PC-3 (cell line): ENCODE results near the gene AP3B2. TPM values are rescaled to one million over a fixed set of nuclear protein-coding genes. Genes with fewer than 3 reads are reported as not detected.

Experiments
- ATAC-seq: fragments of 200-7000 bp; cut with Tn5 transposase; 2 replicates; pipeline ENCODE4 v1.9.1; 2020; ENCODE audit warnings: mild to moderate bottlenecking, moderate library complexity
- BruUV-seq: library from RNA; stranded (reverse); fragments of 400-500 nt; replicated peaks from 2 replicates; lab custom pipeline; 2021; lab: Mats Ljungman, UMichigan
- CTCF ChIA-PET: fragments of 300-600 bp; sonication (Branson Sonifier 250); formaldehyde crosslinking; loops from one replicate; lab custom pipeline; 2022; ENCODE audit warnings: antibody characterized with exemption; lab: Charles Lee
- POLR2A ChIA-PET: fragments of 300-600 bp; sonication (Branson Sonifier 250); formaldehyde crosslinking; loops from one replicate; lab custom pipeline; 2022; ENCODE audit warnings: antibody characterized with exemption; ENCODE audit not compliant: unreplicated experiment; lab: Charles Lee
- DNase-seq: peaks from one replicate; pipeline ENCODE4 v3.0.0-alpha.2; 2015
- H2AFZ ChIP-seq: fragments of 300-600 bp; sonication (generic); 2 replicates; pipeline ENCODE4 v1.6.0; 2016; ENCODE audit warnings: antibody characterized with exemption, low read length
- H3F3A ChIP-seq: fragments of 300-600 bp; sonication (generic); one replicate; pipeline ENCODE4 v1.6.0; 2017; ENCODE audit warnings: antibody characterized with exemption, low read length, control low read depth, mild to moderate bottlenecking; ENCODE audit not compliant: unreplicated experiment
- H3K27ac ChIP-seq: fragments of 300-600 bp; sonication (generic); 2 replicates; pipeline ENCODE4 v1.5.1; 2016; ENCODE audit warnings: mild to moderate bottlenecking, low read length
- H3K27me3 ChIP-seq: fragments of 300-600 bp; sonication (generic); 2 replicates; pipeline ENCODE4 v1.6.1; 2016; ENCODE audit warnings: low read length, mixed read lengths
- H3K36me3 ChIP-seq: fragments of 300-600 bp; sonication (generic); 2 replicates; pipeline ENCODE4 v1.6.1; 2016; ENCODE audit warnings: low read depth, mixed run types, low read length, mixed read lengths
- H3K4me1 ChIP-seq: fragments of 300-600 bp; sonication (generic); 2 replicates; pipeline ENCODE4 v1.5.1; 2016; ENCODE audit warnings: low read length; ENCODE audit not compliant: insufficient read depth
- H3K4me2 ChIP-seq: fragments of 300-600 bp; sonication (generic); 2 replicates; pipeline ENCODE4 v1.6.0; 2016; ENCODE audit warnings: low read length
- H3K4me3 ChIP-seq: fragments of 300-600 bp; sonication (generic); 2 replicates; pipeline ENCODE4 v1.5.1; 2016; ENCODE audit warnings: mild to moderate bottlenecking, low read length, mixed read lengths
- H3K79me2 ChIP-seq: fragments of 300-600 bp; sonication (generic); 2 replicates; pipeline ENCODE4 v1.6.1; 2017; ENCODE audit warnings: low read length, mixed read lengths
- H3K9ac ChIP-seq: fragments of 300-600 bp; sonication (generic); 2 replicates; pipeline ENCODE4 v1.6.0; 2016; ENCODE audit warnings: mild to moderate bottlenecking, low read length
- H3K9me2 ChIP-seq: fragments of 300-600 bp; sonication (generic); replicated peaks from 2 replicates; pipeline ENCODE4 v1.6.1; 2016; ENCODE audit warnings: mixed run types, low read length, mixed read lengths
- H3K9me3 ChIP-seq: fragments of 300-600 bp; sonication (generic); 2 replicates; pipeline ENCODE4 v1.6.1; 2016; ENCODE audit warnings: low read length, mixed read lengths
- H4K20me1 ChIP-seq: fragments of 300-600 bp; sonication (generic); 2 replicates; pipeline ENCODE4 v1.6.1; 2016; ENCODE audit warnings: low read length, mixed read lengths
- EZH2 ChIP-seq: fragments of 300-600 bp; sonication (generic); IDR thresholded peaks from one replicate; pipeline ENCODE4 v1.6.1; 2017; ENCODE audit warnings: antibody characterized with exemption, mild to moderate bottlenecking, low read length; ENCODE audit not compliant: unreplicated experiment
- EZH2phosphoT487 ChIP-seq: fragments of 300-600 bp; sonication (generic); IDR thresholded peaks from 2 replicates; pipeline ENCODE4 v1.6.1; 2018; ENCODE audit warnings: mild to moderate bottlenecking, antibody characterized with exemption, low read length, borderline replicate concordance
- intact Hi-C: fragments of 100-400 bp; cut with micrococcal nuclease; formaldehyde crosslinking; loops from 2 replicates; pipeline ENCODE4 v1.9.0; 2023
- total RNA-seq: library from RNA; depleted of rRNA; stranded (reverse); fragments of >200 nt; gene quantifications from 2 replicates; pipeline ENCODE4 v1.2.3, GENCODE V29; 2014
- TF ChIP-seq, protein P1 (sequence below): fragments of 300-600 bp; sonication (generic); conservative IDR thresholded peaks from 2 replicates; pipeline ENCODE4 v1.5.1; 2017; ENCODE audit warnings: antibody characterized with exemption, low read depth, mild to moderate bottlenecking, low read length

The AP3B2 gene
- total RNA-seq, 1 experiment from 2014 or later, result 0.47 TPM

DNA sequence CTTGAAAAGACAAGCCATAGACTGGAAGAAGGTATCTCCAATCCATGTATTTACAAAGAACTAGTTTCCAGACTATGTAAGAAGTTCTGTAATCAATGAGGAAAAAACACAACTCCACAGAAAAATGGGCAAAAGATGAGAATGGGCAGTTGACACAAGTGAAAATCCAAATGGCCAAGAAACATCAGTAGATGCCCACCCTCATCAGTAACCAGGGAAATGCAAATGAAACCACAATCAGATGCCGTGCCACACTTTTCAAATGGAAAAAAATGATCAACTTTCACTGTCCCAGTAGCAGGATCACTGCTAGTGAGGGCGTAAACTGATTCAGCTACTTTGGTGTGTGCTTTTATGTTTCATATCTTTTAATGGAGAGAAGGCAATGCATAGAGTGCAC lies 58.0 kb downstream of the AP3B2 start:
- DNase-seq, result no peak
- ChIA-PET POLR2A (no interaction called here), CTCF (no interaction called here)
- Histone ChIP-seq H3K36me3 (no peaks in the 10 kb centered on the region), H3K79me2 (no peaks in the 10 kb centered on the region), H3K9me2 (no peaks in the 10 kb centered on the region), H4K20me1 (no peaks in the 10 kb centered on the region), H3K27ac (no peak overlapping the region), H3K9ac (no peak overlapping the region), H3K9me3 (no peaks in the 10 kb centered on the region), H2AFZ (no peak overlapping the region), H3K4me1 (no peaks in the 10 kb centered on the region), H3K27me3 (peaks cover 23% of the 10 kb centered on the region), H3K4me2 (no peak overlapping the region), H3F3A (no peaks in the 10 kb centered on the region), H3K4me3 (no peak overlapping the region)
- no TSS peak for BruUV-seq
- intact Hi-C loops, result no loop called here
- no peak for TF ChIP-seq EZH2
- TF ChIP-seq EZH2phosphoT487, result no peak
- TF ChIP-seq, protein P1, sequence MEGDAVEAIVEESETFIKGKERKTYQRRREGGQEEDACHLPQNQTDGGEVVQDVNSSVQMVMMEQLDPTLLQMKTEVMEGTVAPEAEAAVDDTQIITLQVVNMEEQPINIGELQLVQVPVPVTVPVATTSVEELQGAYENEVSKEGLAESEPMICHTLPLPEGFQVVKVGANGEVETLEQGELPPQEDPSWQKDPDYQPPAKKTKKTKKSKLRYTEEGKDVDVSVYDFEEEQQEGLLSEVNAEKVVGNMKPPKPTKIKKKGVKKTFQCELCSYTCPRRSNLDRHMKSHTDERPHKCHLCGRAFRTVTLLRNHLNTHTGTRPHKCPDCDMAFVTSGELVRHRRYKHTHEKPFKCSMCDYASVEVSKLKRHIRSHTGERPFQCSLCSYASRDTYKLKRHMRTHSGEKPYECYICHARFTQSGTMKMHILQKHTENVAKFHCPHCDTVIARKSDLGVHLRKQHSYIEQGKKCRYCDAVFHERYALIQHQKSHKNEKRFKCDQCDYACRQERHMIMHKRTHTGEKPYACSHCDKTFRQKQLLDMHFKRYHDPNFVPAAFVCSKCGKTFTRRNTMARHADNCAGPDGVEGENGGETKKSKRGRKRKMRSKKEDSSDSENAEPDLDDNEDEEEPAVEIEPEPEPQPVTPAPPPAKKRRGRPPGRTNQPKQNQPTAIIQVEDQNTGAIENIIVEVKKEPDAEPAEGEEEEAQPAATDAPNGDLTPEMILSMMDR, result no peak
- no peak for ATAC-seq

DNA sequence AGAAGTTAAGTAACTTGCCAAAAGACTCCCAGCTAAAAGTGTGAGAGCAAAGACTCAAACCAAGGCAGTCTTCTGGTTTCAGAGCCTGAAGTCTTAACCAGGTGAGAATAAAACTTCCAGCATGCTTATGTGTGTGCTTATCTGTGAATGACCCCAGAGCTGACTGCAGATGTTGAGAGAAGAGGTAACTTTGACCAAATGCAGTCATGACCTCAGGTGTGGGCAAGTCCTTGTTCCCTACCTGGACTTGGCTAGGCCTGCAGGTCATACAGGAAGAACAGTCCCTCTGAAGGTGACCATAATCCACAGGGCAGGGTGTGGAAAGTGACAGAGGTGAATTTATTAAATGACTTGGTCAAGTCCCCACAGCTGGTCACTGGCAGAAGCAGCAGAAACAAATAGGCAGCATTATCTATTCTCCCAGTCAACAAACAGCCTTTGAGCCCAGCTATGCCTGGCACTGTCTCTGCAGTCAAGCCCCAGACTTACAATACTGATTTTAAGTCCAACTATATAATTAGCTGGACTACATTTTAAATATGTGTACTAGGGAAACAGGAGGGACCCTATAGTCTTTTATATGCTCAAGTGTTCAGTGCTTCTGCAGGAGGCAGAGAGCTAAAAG lies 59.5 kb downstream of the AP3B2 start:
- H3K27ac ChIP-seq, result no peak overlapping the region
- H3K4me2 ChIP-seq, result no peak overlapping the region
- ChIA-PET POLR2A (no interaction called here), CTCF (no interaction called here)
- H3K27me3 ChIP-seq, result peaks cover 23% of the 10 kb centered on the region
- H3K79me2 ChIP-seq, result no peaks in the 10 kb centered on the region
- H3K9me3 ChIP-seq, result no peaks in the 10 kb centered on the region
- no peak overlapping the region for H3K4me3 ChIP-seq
- TF ChIP-seq EZH2phosphoT487 (no peak), EZH2 (no peak)
- TF ChIP-seq, protein P1, result no peak
- H3K9ac ChIP-seq, result no peak overlapping the region
- no peaks in the 10 kb centered on the region for H3K4me1 ChIP-seq
- ATAC-seq (no peak), DNase-seq (no peak)
- no peaks in the 10 kb centered on the region for H4K20me1 ChIP-seq
- intact Hi-C loops, result no loop called here
- no peak overlapping the region for H2AFZ ChIP-seq
- no peaks in the 10 kb centered on the region for H3K36me3 ChIP-seq
- no peaks in the 10 kb centered on the region for H3F3A ChIP-seq
- no peaks in the 10 kb centered on the region for H3K9me2 ChIP-seq
- BruUV-seq, result no TSS peak

- Histone ChIP-seq H4K20me1 (no peaks in the 10 kb centered on the region), H2AFZ (no peak overlapping the region), H3K79me2 (no peaks in the 10 kb centered on the region), H3K27me3 (peaks cover 20% of the 10 kb centered on the region), H3K4me2 (no peak overlapping the region), H3K4me3 (no peak overlapping the region), H3K9ac (no peak overlapping the region), H3K9me2 (no peaks in the 10 kb centered on the region), H3F3A (no peaks in the 10 kb centered on the region), H3K9me3 (no peaks in the 10 kb centered on the region), H3K36me3 (no peaks in the 10 kb centered on the region), H3K4me1 (no peaks in the 10 kb centered on the region), H3K27ac (no peak overlapping the region)
- POLR2A ChIA-PET, result no interaction called here
- CTCF ChIA-PET, result no interaction called here
- DNase-seq (no peak), ATAC-seq (no peak)
- no TSS peak for BruUV-seq
- intact Hi-C loops, result no loop called here
- TF ChIP-seq, protein P1, result no peak
- TF ChIP-seq EZH2, result no peak
- no peak for TF ChIP-seq EZH2phosphoT487
These were observed 60.3 kb downstream of the AP3B2 start for GRCh38 chr15:82649226-82649999.
